Osteocyte (in vitro differentiated cells): ENCODE measurements around the gene HLA-DOB. TPM values are rescaled to one million over a fixed set of nuclear protein-coding genes. Genes with fewer than 3 reads are reported as not detected.

ENCODE experiments used
- DNase-seq: peaks from one replicate; pipeline ENCODE4 v3.0.0; 2021; ENCODE audit warnings: mixed read lengths; ENCODE audit not compliant: unreplicated experiment; ENCODE audit errors: extremely low spot score
- H3K27ac Mint-ChIP-seq: one replicate; pipeline ENCODE4 v1.8.0; 2021; ENCODE audit warnings: mild to moderate bottlenecking, mixed read lengths; ENCODE audit not compliant: unreplicated experiment
- H3K27me3 Mint-ChIP-seq: one replicate; pipeline ENCODE4 v1.8.0; 2021; ENCODE audit warnings: mixed read lengths; ENCODE audit not compliant: unreplicated experiment
- H3K36me3 Mint-ChIP-seq: one replicate; pipeline ENCODE4 v1.8.0; 2021; ENCODE audit warnings: mixed read lengths; ENCODE audit not compliant: unreplicated experiment
- H3K4me1 Mint-ChIP-seq: one replicate; pipeline ENCODE4 v1.8.0; 2021; ENCODE audit warnings: mixed read lengths; ENCODE audit not compliant: unreplicated experiment
- H3K4me3 Mint-ChIP-seq: one replicate; pipeline ENCODE4 v1.8.0; 2021; ENCODE audit warnings: mild to moderate bottlenecking, moderate library complexity, mixed read lengths; ENCODE audit not compliant: unreplicated experiment
- H3K9me3 Mint-ChIP-seq: one replicate; pipeline ENCODE4 v1.8.0; 2021; ENCODE audit warnings: mixed read lengths; ENCODE audit not compliant: unreplicated experiment
- long read RNA-seq: library from polyadenylated mRNA; unstranded; transcript quantifications from one replicate; pipeline ENCODE4 v2.0.0, GENCODE V29; 2021
- total RNA-seq: library from RNA; stranded (reverse); gene quantifications from 2 replicates; pipeline ENCODE4 v1.2.1, GENCODE V29; 2021
- TF ChIP-seq, protein P1 (sequence below): fragments of 200-600 bp; sonication (generic); IDR thresholded peaks from 2 replicates; pipeline ENCODE4 v1.5.0; 2021; ENCODE audit warnings: antibody characterized with exemption, mild to moderate bottlenecking, moderate library complexity

HLA-DOB gene
- 0.24 and 0.57 TPM in 2 replicates for total RNA-seq
- long read RNA-seq: 0 reads

DNA sequence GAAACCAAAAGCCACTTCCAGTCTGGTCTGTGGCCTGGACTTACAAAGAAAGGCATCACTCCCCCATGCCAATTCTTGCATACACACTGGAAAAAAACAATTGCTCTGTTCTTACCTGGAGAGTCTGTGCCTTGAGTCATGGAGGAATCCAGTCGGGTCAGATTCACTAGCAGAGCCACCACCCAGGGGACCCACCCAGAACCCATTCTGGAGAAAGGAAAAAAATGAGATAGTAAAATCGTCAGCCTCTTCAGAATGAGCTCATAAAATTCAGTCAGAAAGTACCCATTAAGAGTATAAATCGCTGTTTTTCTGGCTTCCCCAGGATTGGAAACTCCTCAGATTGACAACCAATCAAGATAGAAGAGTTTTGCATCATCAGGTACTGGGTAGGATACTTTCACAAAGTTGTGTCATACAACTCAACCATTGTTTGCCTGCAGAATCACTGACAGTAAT, at the start of gene HLA-DOB:
Gene HLA-DOB (minus strand): TSS at position 257 of the 459 bp plus-strand sequence. CDS start 51 bp downstream, at position 206.
- DNase-seq: no peak
- Mint-ChIP-seq H3K9me3 (no peaks in the 10 kb centered on the region), H3K36me3 (no peaks in the 10 kb centered on the region), H3K4me1 (peaks cover 5% of the 10 kb centered on the region), H3K27me3 (peaks cover 44% of the 10 kb centered on the region), H3K27ac (no peak within 1 kb of the TSS), H3K4me3 (no peak within 1 kb of the TSS)
- TF ChIP-seq, protein P1, sequence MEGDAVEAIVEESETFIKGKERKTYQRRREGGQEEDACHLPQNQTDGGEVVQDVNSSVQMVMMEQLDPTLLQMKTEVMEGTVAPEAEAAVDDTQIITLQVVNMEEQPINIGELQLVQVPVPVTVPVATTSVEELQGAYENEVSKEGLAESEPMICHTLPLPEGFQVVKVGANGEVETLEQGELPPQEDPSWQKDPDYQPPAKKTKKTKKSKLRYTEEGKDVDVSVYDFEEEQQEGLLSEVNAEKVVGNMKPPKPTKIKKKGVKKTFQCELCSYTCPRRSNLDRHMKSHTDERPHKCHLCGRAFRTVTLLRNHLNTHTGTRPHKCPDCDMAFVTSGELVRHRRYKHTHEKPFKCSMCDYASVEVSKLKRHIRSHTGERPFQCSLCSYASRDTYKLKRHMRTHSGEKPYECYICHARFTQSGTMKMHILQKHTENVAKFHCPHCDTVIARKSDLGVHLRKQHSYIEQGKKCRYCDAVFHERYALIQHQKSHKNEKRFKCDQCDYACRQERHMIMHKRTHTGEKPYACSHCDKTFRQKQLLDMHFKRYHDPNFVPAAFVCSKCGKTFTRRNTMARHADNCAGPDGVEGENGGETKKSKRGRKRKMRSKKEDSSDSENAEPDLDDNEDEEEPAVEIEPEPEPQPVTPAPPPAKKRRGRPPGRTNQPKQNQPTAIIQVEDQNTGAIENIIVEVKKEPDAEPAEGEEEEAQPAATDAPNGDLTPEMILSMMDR: no peak

DNA sequence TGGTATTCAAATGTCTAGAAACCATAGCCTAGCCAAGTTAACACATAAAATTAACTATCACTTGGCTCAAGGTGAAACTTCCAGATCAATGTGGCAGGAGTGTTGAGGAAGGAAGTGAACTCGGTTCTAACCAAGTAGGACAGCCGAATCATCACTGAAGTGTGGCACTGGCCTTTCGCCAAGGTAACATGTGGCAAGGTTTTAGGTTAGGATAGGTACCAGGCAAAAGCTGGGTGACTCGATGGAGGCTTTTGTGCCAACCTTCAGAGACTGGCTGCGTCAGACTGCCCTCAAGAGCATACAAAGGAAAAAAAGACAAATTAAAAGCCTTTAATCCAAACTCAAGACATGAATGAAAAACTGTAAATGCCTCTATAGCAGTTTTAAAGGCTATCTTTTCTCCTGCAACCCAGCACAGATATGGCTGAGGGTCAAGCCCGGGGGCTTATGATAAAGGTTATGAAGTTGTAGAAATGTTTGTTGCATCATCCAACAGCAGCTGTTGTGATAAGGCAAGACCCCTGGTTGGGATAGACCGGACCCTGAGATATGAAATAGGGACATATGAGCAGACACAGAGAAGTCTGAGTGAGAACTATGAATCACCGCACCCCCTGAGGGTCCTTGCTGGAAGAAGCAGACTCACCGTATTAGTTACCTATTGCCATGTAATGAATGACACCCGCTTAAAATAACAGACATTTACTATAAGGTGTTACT, 49.1 kb upstream of the HLA-DOB start:
- H3K4me1 Mint-ChIP-seq: peaks cover 5% of the 10 kb centered on the region
- peaks cover 53% of the 10 kb centered on the region for H3K27me3 Mint-ChIP-seq

DNA sequence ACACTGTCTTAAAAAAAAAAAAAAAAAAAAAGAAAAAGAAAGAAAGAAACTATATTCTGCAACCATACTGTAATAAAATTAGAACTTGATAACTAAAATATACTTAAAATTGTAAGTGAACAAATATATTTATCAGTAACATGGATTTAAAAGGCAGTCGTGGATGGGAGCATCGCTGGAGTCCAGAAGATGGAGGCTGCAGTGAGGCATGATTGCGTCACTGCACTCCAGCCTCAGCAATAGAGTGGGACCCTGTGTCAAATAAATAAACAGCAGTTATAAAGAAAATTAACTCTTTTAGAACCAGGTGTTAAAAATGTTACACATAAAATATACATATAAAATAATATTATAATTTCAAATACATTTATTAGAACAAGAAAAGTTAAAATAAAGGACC, 45.9 kb upstream of the HLA-DOB start:
- Mint-ChIP-seq H3K27me3 (peaks cover 28% of the 10 kb centered on the region), H3K36me3 (peaks cover 4% of the 10 kb centered on the region), H3K27ac (no peak overlapping the region), H3K4me1 (peaks cover 7% of the 10 kb centered on the region), H3K4me3 (no peak overlapping the region), H3K9me3 (no peaks in the 10 kb centered on the region)
- DNase-seq: no peak
- TF ChIP-seq, protein P1: no peak

More for the DNA sequence above, 49.1 kb upstream of the HLA-DOB start:
- DNase-seq: no peak
- TF ChIP-seq, protein P1: no peak
- Mint-ChIP-seq H3K9me3 (no peaks in the 10 kb centered on the region), H3K4me3 (no peak overlapping the region), H3K27ac (no peak overlapping the region), H3K36me3 (no peaks in the 10 kb centered on the region)

GRCh38 chr6:32860674-32861073, 43.9 kb upstream of the HLA-DOB start:
- TF ChIP-seq, protein P1: no peak

DNA sequence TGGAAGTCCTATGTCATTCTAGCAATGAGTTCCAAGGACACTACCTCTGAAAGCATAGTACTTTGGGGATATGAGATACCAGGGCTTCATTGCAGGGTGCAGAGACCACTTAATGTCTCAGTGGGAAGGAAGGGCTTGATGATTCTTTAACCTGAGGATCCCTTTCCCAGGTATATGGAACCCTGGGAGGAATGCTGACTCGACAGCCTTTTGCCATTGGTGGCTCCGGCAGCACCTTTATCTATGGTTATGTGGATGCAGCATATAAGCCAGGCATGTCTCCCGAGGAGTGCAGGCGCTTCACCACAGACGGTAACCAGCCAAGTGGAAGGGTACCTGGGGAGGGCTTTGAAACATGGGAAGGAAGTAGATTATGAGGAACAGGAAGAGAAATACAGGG, 41.4 kb upstream of the HLA-DOB start:
- H3K36me3 Mint-ChIP-seq: peaks cover 6% of the 10 kb centered on the region
- DNase-seq: no peak
- no peaks in the 10 kb centered on the region for H3K9me3 Mint-ChIP-seq
- TF ChIP-seq, protein P1: no peak
- peaks cover 21% of the 10 kb centered on the region for H3K4me1 Mint-ChIP-seq
- H3K4me3 Mint-ChIP-seq: no peak overlapping the region
- H3K27ac Mint-ChIP-seq: no peak overlapping the region
- no peaks in the 10 kb centered on the region for H3K27me3 Mint-ChIP-seq

More at GRCh38 chr6:32860674-32861073, 43.9 kb upstream of the HLA-DOB start:
- DNase-seq: no peak
- H3K36me3 Mint-ChIP-seq: peaks cover 6% of the 10 kb centered on the region
- no peak overlapping the region for H3K4me3 Mint-ChIP-seq
- H3K9me3 Mint-ChIP-seq: no peaks in the 10 kb centered on the region
- H3K27ac Mint-ChIP-seq: no peak overlapping the region
- peaks cover 8% of the 10 kb centered on the region for H3K27me3 Mint-ChIP-seq
- H3K4me1 Mint-ChIP-seq: peaks cover 7% of the 10 kb centered on the region
